Neural crest cell (in vitro differentiated cells): ENCODE data around the gene SHC2. TPM values are rescaled to one million over a fixed set of nuclear protein-coding genes. Genes with fewer than 3 reads are reported as not detected.

Experiments used
- DNase-seq: peaks from one replicate; pipeline ENCODE4 v3.0.0; 2021; ENCODE audit warnings: low read depth, mixed read lengths, low spot score
- H3K27ac Mint-ChIP-seq: one replicate; pipeline ENCODE4 v1.8.0; 2021; ENCODE audit warnings: mild to moderate bottlenecking, mixed read lengths; ENCODE audit not compliant: unreplicated experiment
- H3K27me3 Mint-ChIP-seq: 2 replicates; pipeline ENCODE4 v1.8.0; 2021; ENCODE audit warnings: low read depth, mild to moderate bottlenecking, mixed read lengths
- H3K36me3 Mint-ChIP-seq: 2 replicates; pipeline ENCODE4 v1.8.0; 2021; ENCODE audit warnings: low read depth, mild to moderate bottlenecking, mixed read lengths
- H3K4me1 Mint-ChIP-seq: 2 replicates; pipeline ENCODE4 v1.8.0; 2021; ENCODE audit warnings: mixed read lengths
- H3K4me3 Mint-ChIP-seq: one replicate; pipeline ENCODE4 v1.8.0; 2021; ENCODE audit warnings: mild to moderate bottlenecking, mixed read lengths
- H3K9me3 Mint-ChIP-seq: 2 replicates; pipeline ENCODE4 v1.8.0; 2021; ENCODE audit warnings: mixed read lengths
- CTCF ChIP-seq: fragments of 200-600 bp; sonication (generic); conservative IDR thresholded peaks from 2 replicates; pipeline ENCODE4 v1.5.0; 2021; ENCODE audit warnings: antibody characterized with exemption, mild to moderate bottlenecking
- total RNA-seq: library from RNA; stranded (reverse); gene quantifications from 2 replicates; pipeline ENCODE4 v1.2.1, GENCODE V29; 2021

Gene SHC2
- total RNA-seq, 1 donor from 2014 or later, result 45.2 TPM

DNA sequence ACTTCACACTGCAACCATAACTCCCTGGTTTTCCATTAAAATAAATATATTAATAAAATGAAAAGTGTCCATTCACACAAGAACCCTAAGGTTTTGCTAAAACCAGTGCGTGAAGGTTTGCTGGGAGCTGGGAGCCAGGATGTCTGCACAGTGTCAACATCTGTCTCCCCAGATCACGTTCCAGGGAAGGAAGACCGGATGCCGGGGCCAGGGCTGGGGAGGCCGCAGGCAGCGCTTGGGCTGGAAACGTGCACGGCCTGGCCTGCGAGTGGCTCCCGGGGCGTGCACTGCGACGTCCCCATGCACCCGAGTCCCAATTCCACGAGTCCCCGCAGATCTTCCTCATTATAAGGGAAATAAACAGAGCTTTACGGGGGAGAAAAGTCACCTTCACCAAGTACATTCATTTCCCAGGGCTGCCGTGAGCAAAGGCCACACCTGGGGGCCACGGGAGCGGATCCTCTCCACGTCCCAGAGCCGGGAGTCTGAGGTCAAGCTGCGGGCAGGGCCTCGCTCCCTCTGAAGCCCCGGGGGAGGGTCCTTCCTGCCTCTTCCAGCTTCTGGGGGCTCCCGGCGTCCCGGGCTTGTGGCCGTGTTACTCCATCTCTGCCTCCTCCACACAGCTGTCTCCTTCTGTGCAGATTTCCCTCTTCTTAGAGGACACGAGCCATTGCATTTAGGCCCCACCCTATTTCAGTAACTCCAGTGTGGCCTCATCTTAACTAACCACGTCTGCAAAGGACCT is 12.8 kb downstream of the SHC2 start:
- no peak for TF ChIP-seq CTCF
- DNase-seq, result no peak
- Mint-ChIP-seq H3K4me1 (peaks cover 8% of the 10 kb centered on the region), H3K27me3 (no peaks in the 10 kb centered on the region), H3K27ac (no peak overlapping the region), H3K36me3 (peaks cover 13% of the 10 kb centered on the region), H3K9me3 (peaks cover 3% of the 10 kb centered on the region), H3K4me3 (no peak overlapping the region)

GRCh38 chr19:447064-447426 is 13.8 kb downstream of the SHC2 start:
- peaks cover 8% of the 10 kb centered on the region for H3K4me1 Mint-ChIP-seq
- no peak for TF ChIP-seq CTCF
- no peak overlapping the region for H3K27ac Mint-ChIP-seq
- peaks cover 11% of the 10 kb centered on the region for H3K36me3 Mint-ChIP-seq
- no peak for DNase-seq
- no peak overlapping the region for H3K4me3 Mint-ChIP-seq
- peaks cover 3% of the 10 kb centered on the region for H3K9me3 Mint-ChIP-seq
- no peaks in the 10 kb centered on the region for H3K27me3 Mint-ChIP-seq

DNA sequence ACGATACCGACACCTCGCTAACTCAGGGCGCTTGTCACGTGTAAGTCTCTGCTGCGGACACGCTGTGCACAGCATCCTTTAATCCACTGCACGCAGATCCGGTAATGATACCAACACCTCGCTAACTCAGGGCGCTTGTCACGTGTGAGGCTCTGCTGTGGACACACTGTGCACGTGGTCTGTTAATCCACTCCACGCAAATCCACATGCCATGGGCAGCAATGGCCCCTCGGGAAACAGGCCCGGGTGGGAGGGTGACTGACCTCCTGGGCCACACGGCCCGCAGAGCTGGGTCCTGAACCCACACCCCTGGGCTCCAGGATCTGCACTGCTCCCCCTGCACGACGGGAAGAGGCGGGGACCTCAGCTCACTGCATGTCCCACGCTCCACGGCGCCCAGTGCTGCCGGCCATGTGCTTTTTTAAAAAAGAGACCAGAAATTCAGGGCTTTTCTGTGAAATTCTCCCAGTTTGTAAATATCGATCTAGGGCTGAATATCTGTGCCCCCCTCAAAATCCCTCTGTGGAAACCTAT is 16.1 kb downstream of the SHC2 start:
- TF ChIP-seq CTCF, result no peak
- no peak for DNase-seq
- H3K9me3 Mint-ChIP-seq, result peaks cover 2% of the 10 kb centered on the region
- peaks cover 9% of the 10 kb centered on the region for H3K4me1 Mint-ChIP-seq
- peaks cover 8% of the 10 kb centered on the region for H3K36me3 Mint-ChIP-seq
- H3K27ac Mint-ChIP-seq, result no peak overlapping the region
- no peaks in the 10 kb centered on the region for H3K27me3 Mint-ChIP-seq
- H3K4me3 Mint-ChIP-seq, result no peak overlapping the region

DNA sequence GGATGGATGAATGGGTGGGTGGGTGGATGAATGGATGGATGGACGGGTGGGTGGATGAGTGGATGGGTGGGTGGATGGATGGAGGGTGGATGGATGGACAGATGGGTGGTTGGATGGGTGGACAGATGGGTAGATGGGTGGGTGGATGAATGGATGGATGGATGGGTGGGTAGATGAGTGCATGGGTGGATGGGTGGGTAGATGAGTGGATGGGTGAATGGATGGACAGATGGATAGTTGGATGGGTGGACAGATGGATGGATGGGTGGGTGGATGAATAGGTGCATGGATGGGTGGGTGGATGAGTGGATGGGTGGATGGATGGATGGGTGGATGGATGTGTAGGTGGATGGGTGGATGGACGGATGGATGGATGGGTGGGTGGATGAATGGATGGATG is 17.8 kb downstream of the SHC2 start:
- Mint-ChIP-seq H3K27ac (no peak overlapping the region), H3K4me1 (peaks cover 5% of the 10 kb centered on the region), H3K36me3 (peaks cover 8% of the 10 kb centered on the region), H3K27me3 (no peaks in the 10 kb centered on the region), H3K4me3 (no peak overlapping the region), H3K9me3 (peaks cover 2% of the 10 kb centered on the region)
- TF ChIP-seq CTCF, result no peak
- no peak for DNase-seq

DNA sequence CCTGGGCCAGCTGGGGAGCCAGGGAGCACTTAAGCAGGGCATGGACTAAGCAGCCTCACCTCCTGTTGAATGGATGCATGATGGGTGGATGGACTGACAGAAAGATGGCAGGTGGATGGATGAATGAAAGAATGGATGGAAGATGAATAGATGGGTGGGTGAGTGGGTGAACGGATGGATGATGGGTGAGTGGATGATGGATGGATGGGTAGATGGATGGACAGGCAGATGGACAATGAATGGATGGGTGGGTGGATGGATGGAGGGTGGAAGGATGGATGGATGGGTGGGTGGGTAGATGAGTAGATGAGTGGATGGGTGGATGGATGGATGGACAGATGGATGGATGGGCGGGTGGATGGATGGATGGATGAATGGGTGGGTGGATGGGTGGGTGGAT is 18.7 kb downstream of the SHC2 start:
- Mint-ChIP-seq H3K27ac (no peak overlapping the region), H3K4me1 (peaks cover 5% of the 10 kb centered on the region), H3K9me3 (peaks cover 2% of the 10 kb centered on the region), H3K27me3 (no peaks in the 10 kb centered on the region), H3K4me3 (no peak overlapping the region), H3K36me3 (peaks cover 8% of the 10 kb centered on the region)
- no peak for DNase-seq
- no peak for TF ChIP-seq CTCF
